Right atrium auricular region (tissue), 2 donors: ENCODE results near the gene PLG. TPM values are rescaled to one million over a fixed set of nuclear protein-coding genes. Genes with fewer than 3 reads are reported as not detected.
"Not testable (repeated sequence)": the region's sequence is repeated elsewhere in the genome, so short reads cannot be mapped to it uniquely, and the experiment has no call there.

Experiments used
- DNase-seq: peaks from one replicate; pipeline ENCODE4 v3.0.0-alpha.2; 2019; ENCODE audit warnings: low spot score
- H3K27ac ChIP-seq, 2 donors: fragments of 200-600 bp; sonication (generic); 1 replicate in 1 of 2; 2 replicates in 1 of 2; pipeline ENCODE4 v1.5.1; 2016 to 2019
- H3K27me3 ChIP-seq, 2 donors: fragments of 200-600 bp; sonication (generic); one replicate each; pipeline versions ENCODE4 v1.5.1 to v1.6.0; 2017 to 2019
- H3K36me3 ChIP-seq: fragments of 200-600 bp; sonication (generic); one replicate; pipeline ENCODE4 v1.5.1; 2016
- H3K4me1 ChIP-seq, 2 donors: fragments of 200-600 bp; sonication (generic); one replicate each; pipeline versions ENCODE4 v1.5.1 to v1.6.0; 2017 to 2019
- H3K4me3 ChIP-seq, 2 donors: fragments of 200-600 bp; sonication (generic); 1 replicate in 1 of 2; 2 replicates in 1 of 2; pipeline ENCODE4 v1.5.1; 2017 to 2019; ENCODE audit warnings: mild to moderate bottlenecking in 1 of 2, moderate library complexity in 1 of 2
- H3K9me3 ChIP-seq, 2 donors: fragments of 200-600 bp; sonication (generic); one replicate each; pipeline ENCODE4 v1.5.1; 2019
- total RNA-seq, 2 donors: library from RNA; depleted of rRNA; stranded (reverse); fragments of >200 nt; gene quantifications; one replicate each; pipeline ENCODE4 v1.1.0, GENCODE V29; 2016
- TF ChIP-seq, protein P1 (sequence below), 2 donors: fragments of 200-600 bp; sonication (generic); IDR thresholded peaks; one replicate each; pipeline ENCODE4 v1.5.1; 2019; ENCODE audit warnings: antibody characterized with exemption in 2 of 2

The PLG gene
- total RNA-seq, 2 donors from 2014 or later, result not detected

DNA sequence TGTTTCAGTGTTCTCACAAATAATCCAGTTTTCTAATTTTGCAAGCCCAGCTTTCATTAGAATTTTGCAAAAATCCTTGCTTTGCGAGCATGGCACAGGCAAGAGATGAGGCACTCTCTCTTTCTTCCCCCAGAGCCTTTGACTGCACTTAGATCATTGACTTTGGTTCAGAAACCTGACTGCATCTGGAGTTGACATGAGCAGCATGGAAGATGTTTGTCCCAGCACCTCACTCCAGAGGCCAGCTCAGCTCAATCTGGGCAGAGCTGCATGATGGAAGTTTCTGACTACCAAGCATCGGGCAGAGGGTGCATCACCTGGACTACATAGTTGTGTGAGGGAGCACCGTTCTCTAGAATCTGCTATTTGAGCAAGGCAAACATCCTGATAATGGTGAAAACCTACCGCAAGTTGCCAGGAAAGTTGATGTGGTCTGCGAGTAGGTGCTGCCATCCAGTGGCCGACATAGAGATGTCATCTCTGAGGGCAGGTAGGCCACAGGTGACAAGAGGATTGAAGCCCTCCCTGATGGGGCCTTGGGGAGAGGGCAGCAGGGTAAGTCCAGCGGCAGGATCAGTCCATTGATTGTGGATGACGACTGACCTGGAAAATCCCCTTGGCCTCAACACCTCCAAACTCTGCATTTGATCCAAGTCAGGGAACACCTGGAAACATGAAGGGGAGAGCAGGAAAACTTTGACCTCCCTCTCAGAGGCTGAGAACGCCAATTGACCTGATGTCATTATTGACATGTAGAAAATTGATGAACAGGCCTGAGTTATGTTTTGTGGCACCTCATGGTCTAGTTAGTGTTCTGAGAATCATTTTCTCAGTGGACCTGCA, 34.2 kb upstream of the PLG start:
- Histone ChIP-seq H3K4me1 (no peaks in the 10 kb centered on the region), H3K4me3 (no peak overlapping the region), H3K27me3 (no peaks in the 10 kb centered on the region), H3K9me3 (peaks cover 0 to 7% of the 10 kb centered on the region in 2 donors), H3K27ac (no peak overlapping the region), H3K36me3 (no peaks in the 10 kb centered on the region)
- TF ChIP-seq, protein P1, sequence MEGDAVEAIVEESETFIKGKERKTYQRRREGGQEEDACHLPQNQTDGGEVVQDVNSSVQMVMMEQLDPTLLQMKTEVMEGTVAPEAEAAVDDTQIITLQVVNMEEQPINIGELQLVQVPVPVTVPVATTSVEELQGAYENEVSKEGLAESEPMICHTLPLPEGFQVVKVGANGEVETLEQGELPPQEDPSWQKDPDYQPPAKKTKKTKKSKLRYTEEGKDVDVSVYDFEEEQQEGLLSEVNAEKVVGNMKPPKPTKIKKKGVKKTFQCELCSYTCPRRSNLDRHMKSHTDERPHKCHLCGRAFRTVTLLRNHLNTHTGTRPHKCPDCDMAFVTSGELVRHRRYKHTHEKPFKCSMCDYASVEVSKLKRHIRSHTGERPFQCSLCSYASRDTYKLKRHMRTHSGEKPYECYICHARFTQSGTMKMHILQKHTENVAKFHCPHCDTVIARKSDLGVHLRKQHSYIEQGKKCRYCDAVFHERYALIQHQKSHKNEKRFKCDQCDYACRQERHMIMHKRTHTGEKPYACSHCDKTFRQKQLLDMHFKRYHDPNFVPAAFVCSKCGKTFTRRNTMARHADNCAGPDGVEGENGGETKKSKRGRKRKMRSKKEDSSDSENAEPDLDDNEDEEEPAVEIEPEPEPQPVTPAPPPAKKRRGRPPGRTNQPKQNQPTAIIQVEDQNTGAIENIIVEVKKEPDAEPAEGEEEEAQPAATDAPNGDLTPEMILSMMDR (IDR thresholded peaks at IDR 0.05), result peak in 1 of 2 donors; percentile 16
- no peak for DNase-seq

DNA sequence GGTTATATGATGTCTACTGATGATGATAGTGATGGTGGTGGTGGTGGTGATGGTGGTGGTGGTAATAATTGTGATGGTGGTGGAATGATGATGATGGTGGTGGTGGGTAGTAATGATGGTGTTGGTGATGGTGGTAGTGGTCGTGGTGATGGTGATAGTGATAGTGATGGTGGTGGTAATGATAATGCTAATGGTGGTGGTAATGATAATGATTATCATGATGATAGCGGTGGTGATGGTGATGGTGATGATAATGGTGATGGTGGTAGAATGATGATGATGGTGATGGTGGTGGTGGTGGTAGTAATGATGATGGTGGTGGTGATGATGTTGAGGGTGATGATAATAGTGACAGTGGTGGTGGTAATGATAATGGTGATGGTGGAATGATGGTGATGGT, 33.5 kb upstream of the PLG start:
- TF ChIP-seq, protein P1 (IDR thresholded peaks at IDR 0.05), result no peak
- Histone ChIP-seq H3K36me3 (no peaks in the 10 kb centered on the region), H3K9me3 (peaks cover 0 to 14% of the 10 kb centered on the region in 2 donors), H3K4me3 (no peak overlapping the region), H3K4me1 (no peaks in the 10 kb centered on the region), H3K27me3 (no peaks in the 10 kb centered on the region), H3K27ac (no peak overlapping the region)
- no peak for DNase-seq

DNA sequence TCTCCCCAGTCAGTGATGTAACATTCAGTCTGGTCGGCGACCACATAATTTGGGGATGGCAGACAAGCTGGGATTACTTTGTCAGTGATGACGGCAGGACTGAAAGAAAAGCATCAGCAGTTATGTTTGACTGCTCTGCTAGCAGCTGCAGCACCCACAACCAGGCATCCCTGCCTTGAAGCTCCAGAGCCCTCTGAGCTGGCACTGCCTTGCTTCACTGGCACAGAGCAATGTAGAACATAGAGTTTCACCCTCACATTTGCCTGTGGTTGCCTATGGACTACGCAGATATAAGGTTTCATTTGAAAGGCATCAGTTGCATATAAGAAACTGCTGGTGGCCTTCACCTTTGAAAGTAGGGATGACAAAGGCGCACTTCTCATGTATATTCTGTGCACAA, 25.6 kb upstream of the PLG start:
- not testable (repeated sequence) for DNase-seq, H3K27me3 ChIP-seq, H3K27ac ChIP-seq, H3K4me3 ChIP-seq, H3K36me3 ChIP-seq, H3K4me1 ChIP-seq
- H3K9me3 ChIP-seq, result peaks cover 0 to 19% of the 10 kb centered on the region in 2 donors

DNA sequence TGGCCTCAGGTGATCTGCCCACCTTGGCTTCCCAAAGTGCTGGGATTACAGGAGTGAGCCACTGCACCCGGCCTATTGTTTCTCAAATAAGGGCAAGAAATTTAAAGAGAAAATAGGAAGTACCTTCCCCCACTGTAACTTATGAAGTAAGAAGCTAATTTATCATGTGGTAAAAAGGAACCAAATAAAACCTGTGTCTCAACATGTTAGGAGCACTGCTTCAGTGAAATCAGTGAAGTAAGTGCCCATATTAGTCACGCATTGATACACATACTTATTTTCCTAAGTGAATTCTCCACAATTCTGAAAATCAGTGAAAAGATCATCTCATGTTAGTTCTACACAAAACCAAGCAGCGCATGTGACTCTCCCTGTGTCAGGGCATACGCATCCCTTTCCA, 23.8 kb upstream of the PLG start:
- Histone ChIP-seq H3K27ac (no peak overlapping the region), H3K9me3 (peaks cover 0 to 8% of the 10 kb centered on the region in 2 donors), H3K36me3 (no peaks in the 10 kb centered on the region), H3K27me3 (no peaks in the 10 kb centered on the region), H3K4me3 (no peak overlapping the region), H3K4me1 (peaks cover 0 to 6% of the 10 kb centered on the region in 2 donors)
- no peak for DNase-seq
- TF ChIP-seq, protein P1 (IDR thresholded peaks at IDR 0.05), result no peak

DNA sequence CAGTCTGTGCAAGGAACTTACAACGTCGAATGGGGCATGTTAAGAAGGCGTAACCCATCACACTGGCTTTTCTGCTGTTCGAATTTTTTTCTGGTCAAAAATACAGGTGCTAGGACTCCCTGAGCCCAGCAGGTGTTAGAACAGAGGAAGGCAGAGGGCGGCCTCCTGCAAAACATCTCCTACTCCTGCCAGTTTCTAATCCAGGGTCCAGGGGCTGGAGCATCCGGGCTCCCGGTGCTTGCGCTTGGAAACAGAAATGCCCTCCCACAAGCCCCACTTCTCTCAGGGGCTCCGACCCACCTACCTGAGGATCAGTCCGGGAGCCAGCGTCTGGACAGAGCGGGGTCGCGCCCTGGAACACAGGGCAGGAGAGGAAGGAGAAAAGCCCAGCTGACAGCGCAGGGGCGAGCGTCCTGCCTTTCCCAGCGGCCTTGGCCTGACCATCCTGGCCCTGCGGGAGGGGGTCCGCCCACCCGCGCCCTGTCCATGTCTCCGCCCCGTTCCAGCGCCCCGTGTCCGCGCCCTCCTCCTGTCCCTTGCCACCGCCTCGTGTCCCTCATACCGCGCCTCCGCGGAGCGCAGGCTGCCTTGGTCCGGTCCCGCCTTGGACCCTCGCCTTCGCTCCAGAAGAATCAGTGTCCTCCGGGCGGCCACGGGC, 23.2 kb upstream of the PLG start:
- peaks cover 0 to 6% of the 10 kb centered on the region in 2 donors for H3K4me1 ChIP-seq
- no peak overlapping the region for H3K27ac ChIP-seq
- H3K9me3 ChIP-seq, result peaks cover 0 to 2% of the 10 kb centered on the region in 2 donors
- H3K36me3 ChIP-seq, result no peaks in the 10 kb centered on the region
- H3K4me3 ChIP-seq, result no peak overlapping the region
- TF ChIP-seq, protein P1 (IDR thresholded peaks at IDR 0.05), result no peak
- no peak for DNase-seq
- no peaks in the 10 kb centered on the region for H3K27me3 ChIP-seq

DNA sequence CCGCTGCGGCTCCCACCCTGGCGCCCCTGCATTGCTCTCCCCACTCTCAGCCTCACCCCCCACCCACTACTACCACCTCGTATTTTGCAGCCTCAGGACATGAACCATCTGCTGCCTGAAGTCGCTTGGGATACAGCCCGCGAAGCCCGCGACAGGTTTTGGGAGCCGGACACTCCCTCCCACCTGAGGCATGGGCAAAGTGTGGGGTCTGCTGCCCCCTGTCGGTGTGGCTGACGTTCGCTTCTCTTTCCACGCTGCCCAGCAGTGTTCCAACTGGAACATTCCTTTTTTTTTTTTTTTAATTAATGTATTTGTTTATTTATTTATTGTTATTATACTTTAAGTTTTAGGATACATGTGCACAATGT, 22.7 kb upstream of the PLG start:
- H3K36me3 ChIP-seq, result no peaks in the 10 kb centered on the region
- H3K27me3 ChIP-seq, result no peaks in the 10 kb centered on the region
- TF ChIP-seq, protein P1 (IDR thresholded peaks at IDR 0.05), result no peak
- no peak for DNase-seq
- H3K4me3 ChIP-seq, result no peak overlapping the region
- no peak overlapping the region for H3K27ac ChIP-seq
- peaks cover 0 to 6% of the 10 kb centered on the region in 2 donors for H3K4me1 ChIP-seq
- H3K9me3 ChIP-seq, result no peaks in the 10 kb centered on the region

DNA sequence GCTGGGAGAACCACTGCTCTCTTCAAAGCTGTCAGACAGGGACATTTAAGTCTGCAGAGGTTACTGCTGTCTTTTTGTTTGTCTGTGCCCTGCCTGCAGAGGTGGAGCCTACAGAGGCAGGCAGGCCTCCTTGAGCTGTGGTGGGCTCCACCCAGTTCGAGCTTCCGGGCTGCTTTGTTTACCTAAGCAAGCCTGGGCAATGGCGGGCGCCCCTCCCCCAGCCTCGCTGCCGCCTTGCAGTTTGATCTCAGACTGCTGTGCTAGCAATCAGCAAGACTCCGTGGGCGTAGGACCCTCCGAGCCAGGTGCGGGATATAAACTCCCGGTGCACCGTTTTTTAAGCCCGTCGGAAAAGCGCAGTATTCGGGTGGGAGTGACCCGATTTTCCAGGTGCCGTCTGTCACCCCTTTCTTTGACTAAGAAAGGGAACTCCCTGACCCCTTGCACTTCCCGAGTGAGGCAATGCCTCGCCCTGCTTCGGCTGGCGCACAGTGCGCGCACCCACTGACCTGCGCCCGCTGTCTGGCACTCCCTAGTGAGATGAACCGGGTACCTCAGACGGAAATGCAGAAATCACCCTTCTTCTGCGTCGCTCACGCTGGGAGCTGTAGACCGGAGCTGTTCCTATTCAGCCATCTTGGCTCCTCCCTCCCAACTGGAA, 16.8 kb upstream of the PLG start:
- not testable (repeated sequence) for H3K4me1 ChIP-seq, DNase-seq, H3K9me3 ChIP-seq, H3K36me3 ChIP-seq, H3K27me3 ChIP-seq, H3K27ac ChIP-seq, H3K4me3 ChIP-seq
